ENCODE measurements around the gene ZNF264. TPM values are rescaled to one million over a fixed set of nuclear protein-coding genes. Genes with fewer than 3 reads are reported as not detected.
"Not testable (repeated sequence)": the region's sequence is repeated elsewhere in the genome, so short reads cannot be mapped to it uniquely, and the experiment has no call there.

Gene ZNF264
- total and polyA plus RNA-seq, 12 donors: 2.2 to 23.8 (median 20.6) TPM

DNA sequence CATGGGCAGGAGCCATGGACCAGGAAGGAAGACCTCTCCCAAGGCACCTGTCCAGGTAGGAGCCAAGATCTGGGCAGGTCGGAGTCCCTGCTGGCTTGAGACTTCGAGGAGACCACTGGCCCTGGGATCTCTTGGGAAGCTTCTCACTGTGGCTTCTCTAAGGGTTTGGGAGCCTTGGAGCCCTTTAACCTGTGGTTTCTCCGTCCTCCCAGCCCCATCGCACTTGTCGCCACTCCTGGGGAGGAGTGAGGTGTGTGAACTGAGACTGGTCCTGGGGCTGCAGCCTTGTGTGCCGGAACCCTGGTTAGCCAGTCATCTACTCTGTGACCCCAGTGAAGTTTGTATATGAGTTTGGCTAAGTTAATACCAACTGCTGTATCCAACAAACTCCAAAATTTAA, 57.3 kb downstream of the ZNF264 start:
- H3K27ac ChIP-seq: no peak overlapping the region
- no peaks in the 10 kb centered on the region for H3K27me3 ChIP-seq
- intact Hi-C loops (cut with DNase I): no loop called here
- no peak for ATAC-seq
- no peak overlapping the region for H3K4me3 ChIP-seq
- peaks cover 0 to 100% (median 49%) of the 10 kb centered on the region in 9 donors for H3K36me3 ChIP-seq
- H3K4me1 ChIP-seq: peaks cover 0 to 2% (median 0%) of the 10 kb centered on the region in 9 donors
- DNase-seq: no peak
- TF ChIP-seq, protein P1, sequence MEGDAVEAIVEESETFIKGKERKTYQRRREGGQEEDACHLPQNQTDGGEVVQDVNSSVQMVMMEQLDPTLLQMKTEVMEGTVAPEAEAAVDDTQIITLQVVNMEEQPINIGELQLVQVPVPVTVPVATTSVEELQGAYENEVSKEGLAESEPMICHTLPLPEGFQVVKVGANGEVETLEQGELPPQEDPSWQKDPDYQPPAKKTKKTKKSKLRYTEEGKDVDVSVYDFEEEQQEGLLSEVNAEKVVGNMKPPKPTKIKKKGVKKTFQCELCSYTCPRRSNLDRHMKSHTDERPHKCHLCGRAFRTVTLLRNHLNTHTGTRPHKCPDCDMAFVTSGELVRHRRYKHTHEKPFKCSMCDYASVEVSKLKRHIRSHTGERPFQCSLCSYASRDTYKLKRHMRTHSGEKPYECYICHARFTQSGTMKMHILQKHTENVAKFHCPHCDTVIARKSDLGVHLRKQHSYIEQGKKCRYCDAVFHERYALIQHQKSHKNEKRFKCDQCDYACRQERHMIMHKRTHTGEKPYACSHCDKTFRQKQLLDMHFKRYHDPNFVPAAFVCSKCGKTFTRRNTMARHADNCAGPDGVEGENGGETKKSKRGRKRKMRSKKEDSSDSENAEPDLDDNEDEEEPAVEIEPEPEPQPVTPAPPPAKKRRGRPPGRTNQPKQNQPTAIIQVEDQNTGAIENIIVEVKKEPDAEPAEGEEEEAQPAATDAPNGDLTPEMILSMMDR (IDR thresholded peaks at IDR 0.05): no peak
- no peaks in the 10 kb centered on the region for H3K9me3 ChIP-seq
- WGBS, 2 donors: 81 to 87% methylated on average over 6 of the region's 6 CpGs

DNA sequence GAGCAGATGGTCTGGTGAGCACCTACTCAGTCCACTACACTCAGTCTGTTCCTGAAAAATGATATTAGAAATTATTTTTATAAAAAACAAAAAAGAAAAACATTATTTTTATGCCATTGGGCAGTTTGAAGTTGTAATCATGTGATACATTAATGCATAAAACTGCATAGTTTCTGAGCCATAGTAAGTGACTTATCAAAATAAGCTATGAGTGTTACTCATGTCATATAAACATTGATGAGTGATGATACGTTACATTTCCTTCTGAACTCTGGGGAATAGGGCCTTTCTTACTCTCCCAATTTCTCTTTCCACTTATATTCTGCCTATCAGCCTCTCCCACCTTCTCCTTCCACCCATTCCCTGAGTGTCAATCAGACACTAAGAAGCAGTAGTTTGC, 58.0 kb downstream of the ZNF264 start:
- Histone ChIP-seq H3K36me3 (peaks cover 0 to 100% (median 54%) of the 10 kb centered on the region in 9 donors), H3K4me1 (no peaks in the 10 kb centered on the region), H3K27me3 (no peaks in the 10 kb centered on the region), H3K9me3 (no peaks in the 10 kb centered on the region), H3K27ac (no peak overlapping the region), H3K4me3 (no peak overlapping the region)
- TF ChIP-seq, protein P1 (IDR thresholded peaks at IDR 0.05): no peak
- WGBS, 2 donors: 45 to 82% methylated on average over 1 of the region's 1 CpG
- ATAC-seq: no peak
- intact Hi-C loops (cut with DNase I): no loop called here
- DNase-seq: no peak

DNA sequence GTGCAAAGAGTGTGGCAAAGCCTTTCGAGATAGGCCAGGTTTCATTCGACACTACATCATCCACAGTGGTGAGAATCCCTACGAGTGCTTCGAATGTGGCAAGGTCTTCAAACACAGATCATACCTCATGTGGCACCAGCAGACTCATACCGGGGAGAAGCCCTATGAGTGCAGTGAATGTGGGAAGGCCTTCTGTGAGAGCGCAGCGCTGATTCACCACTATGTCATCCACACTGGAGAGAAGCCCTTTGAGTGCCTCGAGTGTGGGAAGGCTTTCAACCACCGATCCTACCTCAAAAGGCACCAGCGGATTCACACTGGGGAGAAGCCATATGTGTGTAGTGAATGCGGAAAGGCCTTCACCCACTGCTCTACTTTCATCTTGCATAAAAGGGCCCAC, 62.5 kb downstream of the ZNF264 start:
- WGBS, 2 donors: 94% methylated on average over 11 of the region's 11 CpGs
- intact Hi-C loops (cut with DNase I): not testable (repeated sequence)

DNA sequence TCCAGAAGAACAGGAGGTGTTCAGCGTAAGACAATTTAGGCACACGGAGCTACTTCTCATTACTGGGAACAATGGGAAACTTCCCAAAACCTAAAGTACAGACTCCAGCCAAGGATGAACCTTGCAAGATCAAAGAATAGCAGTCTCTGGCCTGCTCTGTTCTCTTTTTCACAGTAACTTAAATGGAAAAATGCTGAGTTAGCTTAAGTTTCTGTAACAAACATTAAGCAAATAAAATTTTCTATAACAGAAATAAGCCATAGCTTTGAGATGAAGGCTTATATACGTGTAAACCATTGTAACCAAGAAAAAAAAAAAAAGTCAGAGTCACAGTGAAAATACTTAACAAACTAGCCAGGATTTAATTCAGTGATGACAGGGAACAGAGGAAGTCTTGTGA, 70.7 kb downstream of the ZNF264 start:
- Histone ChIP-seq H3K36me3 (peaks cover 0 to 53% (median 5%) of the 10 kb centered on the region in 9 donors), H3K27me3 (no peaks in the 10 kb centered on the region), H3K4me1 (no peaks in the 10 kb centered on the region), H3K9me3 (no peaks in the 10 kb centered on the region), H3K27ac (no peak overlapping the region), H3K4me3 (no peak overlapping the region)
- intact Hi-C loops (cut with DNase I): no loop called here
- DNase-seq: no peak
- ATAC-seq: no peak
- TF ChIP-seq, protein P1 (IDR thresholded peaks at IDR 0.05): no peak
- 91 to 92% methylated on average over 3 of the region's 3 CpGs for WGBS, 2 donors

More for the DNA sequence above, 62.5 kb downstream of the ZNF264 start:
- not testable (repeated sequence) for H3K4me1 ChIP-seq, H3K27ac ChIP-seq, H3K27me3 ChIP-seq, DNase-seq, ATAC-seq, H3K9me3 ChIP-seq, H3K4me3 ChIP-seq
- H3K36me3 ChIP-seq: peaks cover 0 to 88% (median 41%) of the 10 kb centered on the region in 9 donors

DNA sequence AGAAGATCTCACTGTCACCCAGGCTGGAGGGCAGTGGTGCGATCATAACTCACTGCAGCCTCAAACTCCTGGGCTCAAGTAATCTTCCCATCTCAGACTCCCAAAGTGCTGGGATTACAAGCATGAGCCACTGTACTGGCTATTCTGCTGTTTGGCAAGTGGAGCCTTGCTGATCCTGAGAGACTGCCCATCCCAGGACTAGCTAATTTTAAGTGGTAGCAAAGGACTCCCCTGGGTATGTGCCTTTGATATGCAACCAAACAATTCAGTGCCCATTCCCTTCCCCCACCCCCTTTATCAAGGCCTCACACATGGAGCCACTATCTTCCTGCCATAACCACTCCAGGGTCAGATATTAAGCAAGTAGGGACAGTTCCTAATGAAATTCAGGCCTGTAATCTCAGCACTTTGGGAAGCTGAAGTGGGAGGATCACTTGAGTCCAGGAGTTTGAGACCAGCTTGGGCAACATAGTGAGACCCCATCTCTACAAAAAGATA, 72.0 kb downstream of the ZNF264 start:
- Histone ChIP-seq H3K4me3 (no peak overlapping the region), H3K27me3 (no peaks in the 10 kb centered on the region), H3K27ac (no peak overlapping the region), H3K4me1 (no peaks in the 10 kb centered on the region), H3K9me3 (no peaks in the 10 kb centered on the region), H3K36me3 (peaks cover 0 to 58% (median 5%) of the 10 kb centered on the region in 9 donors)
- DNase-seq (no peak), ATAC-seq (no peak)
- 91 to 100% methylated on average over 1 of the region's 1 CpG for WGBS, 2 donors
- TF ChIP-seq, protein P1 (IDR thresholded peaks at IDR 0.05): no peak
- intact Hi-C loops (cut with DNase I): no loop called here

Measured in heart right ventricle (tissue), 16 donors.